ENCODE measurements around the gene PITPNM2. TPM values are rescaled to one million over a fixed set of nuclear protein-coding genes. Genes with fewer than 3 reads are reported as not detected.

PITPNM2 gene
- total and polyA plus RNA-seq, 2 donors (not counting 1 experiment from before 2014, with no cell fraction given): 2.2 to 6.6 TPM

- no peak overlapping the region for H2AFZ ChIP-seq (ENCODE audit: low read length)
- H3K27me3 ChIP-seq (ENCODE audit: control insufficient read depth, insufficient read depth, low read length): no peaks in the 10 kb centered on the region
- no peak overlapping the region for H3K4me3 ChIP-seq (replicated peaks in 1 of 4; ENCODE audit: control extremely low read depth in 1 of 4, insufficient read depth in 1 of 4, low read depth in 3 of 4, low read length in 4 of 4)
- no peaks in the 10 kb centered on the region for H3K9me3 ChIP-seq (ENCODE audit: control insufficient read depth, insufficient read depth, low read depth, low read length)
- H3K79me2 ChIP-seq (ENCODE audit: control insufficient read depth, insufficient read depth, low read length): peaks cover 41% of the 10 kb centered on the region
- peaks cover 26% of the 10 kb centered on the region for H3K4me1 ChIP-seq (ENCODE audit: control insufficient read depth, extremely low read depth, insufficient read depth, low read length)
- H3K9ac ChIP-seq (ENCODE audit: insufficient read depth, low read length): no peak overlapping the region
- DNase-seq (ENCODE audit: low read depth in 2 of 2): no peak
- no peaks in the 10 kb centered on the region for H3K36me3 ChIP-seq (ENCODE audit: control insufficient read depth, insufficient read depth, low read length)
- no peak overlapping the region for H3K27ac ChIP-seq (ENCODE audit: insufficient read depth, low read length)
- H4K20me1 ChIP-seq (ENCODE audit: control insufficient read depth, extremely low read depth, insufficient read depth, low read length): no peaks in the 10 kb centered on the region
- TF ChIP-seq EZH2 (IDR thresholded peaks at IDR 0.05; ENCODE audit: low read length, missing control alignments) (no peak), CTCF (conservative IDR thresholded peaks at IDR 0.05 in 1 of 2, IDR thresholded peaks at IDR 0.05 in 1 of 2; ENCODE audit: low read depth in 1 of 2, low read length in 2 of 2) (no peak)
- H3K4me2 ChIP-seq (ENCODE audit: extremely low read depth, insufficient read depth, low read length): no peak overlapping the region
Measured at GRCh38 chr12:123145211-123145610, 5.7 kb downstream of the PITPNM2 start.

DNA sequence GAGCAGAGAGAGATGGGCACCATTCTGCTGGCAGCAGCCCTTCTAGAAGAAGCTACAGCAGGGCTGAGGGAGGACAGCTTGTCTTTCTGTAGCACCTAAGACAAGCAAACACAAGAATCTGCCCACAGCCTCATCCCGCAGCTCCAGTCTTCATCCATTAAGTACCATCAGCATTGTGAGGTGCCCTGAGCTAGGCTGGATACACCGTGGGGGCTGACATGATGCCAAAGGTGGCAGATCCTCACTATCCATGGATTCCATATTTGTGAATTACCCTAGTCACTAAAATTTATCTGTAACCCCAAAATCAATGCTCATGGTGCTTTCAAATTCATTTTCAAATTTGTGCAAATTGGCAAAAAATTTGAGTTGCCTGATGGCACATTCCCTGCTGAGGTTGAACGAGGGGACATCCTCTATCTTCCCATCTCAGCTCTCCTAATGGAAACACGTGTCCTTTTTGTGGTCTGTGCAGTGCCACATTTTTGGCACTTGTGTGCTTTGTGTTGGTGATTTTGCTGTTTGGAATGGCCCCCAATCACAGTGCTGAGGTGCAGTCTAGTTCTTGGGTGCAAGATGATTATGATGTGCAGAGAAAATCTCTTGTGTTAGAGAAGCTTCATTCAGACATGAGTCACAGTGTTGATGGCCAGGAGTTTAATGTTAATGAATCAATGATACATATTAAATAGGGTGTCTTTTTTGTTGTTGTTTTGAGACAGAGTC is 7.0 kb downstream of the PITPNM2 start:
- no peaks in the 10 kb centered on the region for H3K27me3 ChIP-seq (ENCODE audit: control insufficient read depth, insufficient read depth, low read length)
- H3K36me3 ChIP-seq (ENCODE audit: control insufficient read depth, insufficient read depth, low read length): no peaks in the 10 kb centered on the region
- peaks cover 33% of the 10 kb centered on the region for H3K4me1 ChIP-seq (ENCODE audit: control insufficient read depth, extremely low read depth, insufficient read depth, low read length)
- H3K27ac ChIP-seq (ENCODE audit: insufficient read depth, low read length): no peak overlapping the region
- no peak overlapping the region for H3K9ac ChIP-seq (ENCODE audit: insufficient read depth, low read length)
- no peak overlapping the region for H3K4me3 ChIP-seq (replicated peaks in 1 of 4; ENCODE audit: control extremely low read depth in 1 of 4, insufficient read depth in 1 of 4, low read depth in 3 of 4, low read length in 4 of 4)
- H4K20me1 ChIP-seq (ENCODE audit: control insufficient read depth, extremely low read depth, insufficient read depth, low read length): no peaks in the 10 kb centered on the region
- H3K9me3 ChIP-seq (ENCODE audit: control insufficient read depth, insufficient read depth, low read depth, low read length): no peaks in the 10 kb centered on the region
- no peak for TF ChIP-seq CTCF (conservative IDR thresholded peaks at IDR 0.05 in 1 of 2, IDR thresholded peaks at IDR 0.05 in 1 of 2; ENCODE audit: low read depth in 1 of 2, low read length in 2 of 2)
- no peak overlapping the region for H2AFZ ChIP-seq (ENCODE audit: low read length)
- DNase-seq (ENCODE audit: low read depth in 2 of 2): peak in 1 of 2 donors; percentile 60
- no peak overlapping the region for H3K4me2 ChIP-seq (ENCODE audit: extremely low read depth, insufficient read depth, low read length)
- peaks cover 41% of the 10 kb centered on the region for H3K79me2 ChIP-seq (ENCODE audit: control insufficient read depth, insufficient read depth, low read length)

- Histone ChIP-seq H3K4me1 (ENCODE audit: control insufficient read depth, extremely low read depth, insufficient read depth, low read length) (peaks cover 33% of the 10 kb centered on the region), H2AFZ (ENCODE audit: low read length) (no peak overlapping the region), H3K27ac (ENCODE audit: insufficient read depth, low read length) (no peak overlapping the region), H4K20me1 (ENCODE audit: control insufficient read depth, extremely low read depth, insufficient read depth, low read length) (no peaks in the 10 kb centered on the region), H3K4me3 (replicated peaks in 1 of 4; ENCODE audit: control extremely low read depth in 1 of 4, insufficient read depth in 1 of 4, low read depth in 3 of 4, low read length in 4 of 4) (no peak overlapping the region), H3K4me2 (ENCODE audit: extremely low read depth, insufficient read depth, low read length) (no peak overlapping the region), H3K27me3 (ENCODE audit: control insufficient read depth, insufficient read depth, low read length) (no peaks in the 10 kb centered on the region), H3K9me3 (ENCODE audit: control insufficient read depth, insufficient read depth, low read depth, low read length) (no peaks in the 10 kb centered on the region), H3K9ac (ENCODE audit: insufficient read depth, low read length) (no peak overlapping the region), H3K79me2 (ENCODE audit: control insufficient read depth, insufficient read depth, low read length) (peaks cover 37% of the 10 kb centered on the region), H3K36me3 (ENCODE audit: control insufficient read depth, insufficient read depth, low read length) (no peaks in the 10 kb centered on the region)
- no peak for TF ChIP-seq EZH2 (IDR thresholded peaks at IDR 0.05; ENCODE audit: low read length, missing control alignments)
- peak in 1 of 2 donors; percentile 49 for DNase-seq (ENCODE audit: low read depth in 2 of 2)
Measured at GRCh38 chr12:123142921-123143735, 7.8 kb downstream of the PITPNM2 start.

Data from fibroblast of lung (primary cell).